Sigmoid colon (tissue), 7 donors: Measurements from ENCODE around the gene SEC14L5. TPM values are rescaled to one million over a fixed set of nuclear protein-coding genes. Genes with fewer than 3 reads are reported as not detected.

Experiments used
- DNase-seq: peaks from one replicate; pipeline ENCODE4 v3.0.0-alpha.2; 2019
- H3K27ac ChIP-seq, 4 donors: fragments of 200-600 bp; sonication (generic); one replicate each; pipeline ENCODE4 v1.5.1; 2016 to 2019; ENCODE audit warnings: mild to moderate bottlenecking in 1 of 4
- H3K27me3 ChIP-seq, 3 donors: fragments of 200-600 bp; sonication (generic); one replicate each; pipeline ENCODE4 v1.5.1; 2019; ENCODE audit warnings: mild to moderate bottlenecking in 1 of 3
- H3K36me3 ChIP-seq, 4 donors: fragments of 200-600 bp; sonication (generic); one replicate each; pipeline ENCODE4 v1.5.1; 2016 to 2019
- H3K4me1 ChIP-seq, 4 donors: fragments of 200-600 bp; sonication (generic); one replicate each; pipeline ENCODE4 v1.5.1; 2017 to 2019
- H3K4me3 ChIP-seq, 4 donors: fragments of 200-600 bp; sonication (generic); one replicate each; pipeline ENCODE4 v1.5.1; 2017 to 2019; ENCODE audit warnings: mild to moderate bottlenecking in 2 of 4, moderate library complexity in 1 of 4
- H3K9me3 ChIP-seq, 4 donors: fragments of 200-600 bp in 3 of 4; sonication (generic) in 3 of 4; one replicate each; pipeline versions ENCODE4 v1.5.1 to v1.6.1; 2013 to 2019
- CTCF ChIP-seq, 4 experiments: fragments of 450-650 bp in 3 of 4; fragments of 200-600 bp in 1 of 4; IDR thresholded peaks; one replicate each; pipeline ENCODE4 v1.5.1; 2016 to 2019; ENCODE audit warnings: antibody characterized with exemption in 4 of 4, mild to moderate bottlenecking in 3 of 4, moderate library complexity in 2 of 4
- EP300 ChIP-seq, 4 donors: sonication (generic); formaldehyde crosslinking; IDR thresholded peaks; one replicate each; pipeline ENCODE4 v1.6.1; 2017; ENCODE audit warnings: antibody characterized with exemption in 4 of 4
- POLR2A ChIP-seq, 2 donors: fragments of 450-650 bp; IDR thresholded peaks; one replicate each; pipeline ENCODE4 v1.6.1; 2016; ENCODE audit warnings: antibody characterized with exemption in 2 of 2, mild to moderate bottlenecking in 2 of 2, moderate library complexity in 2 of 2
- POLR2AphosphoS5 ChIP-seq, 4 donors: sonication (generic); formaldehyde crosslinking; IDR thresholded peaks; one replicate each; pipeline ENCODE4 v1.6.1; 2017; ENCODE audit warnings: antibody characterized with exemption in 4 of 4
- WGBS, 2 donors: extraction: QIAGEN DNeasy Blood & Tissue Kit; methylation state at CpG; one replicate each; pipeline ENCODE4 v1.1.7; 2013; 5-methylcytosine and 5-hydroxymethylcytosine counted together
- intact Hi-C: fragments of 100-400 bp; cut with DNase I; formaldehyde crosslinking; loops from one replicate; pipeline ENCODE4 v1.15.1; 2023
- polyA plus RNA-seq, 3 donors: library from polyadenylated mRNA; stranded (reverse); fragments of 200-250 nt; gene quantifications; one replicate each; pipeline ENCODE4 v1.2.3, GENCODE V29; 2013
- total RNA-seq, 4 donors: library from RNA; depleted of rRNA; stranded (reverse); fragments of >200 nt; gene quantifications; one replicate each; pipeline ENCODE4 v1.1.0, GENCODE V29; 2016
- donor health status: healthy with polysubstance abuse.
- donor health status: Bipolar disorder and iron deficiency.
- donor health status: healthy.

SEC14L5 gene
- total and polyA plus RNA-seq, 7 donors, result under 0.01 to 2.5 (median 0.46) TPM

DNA sequence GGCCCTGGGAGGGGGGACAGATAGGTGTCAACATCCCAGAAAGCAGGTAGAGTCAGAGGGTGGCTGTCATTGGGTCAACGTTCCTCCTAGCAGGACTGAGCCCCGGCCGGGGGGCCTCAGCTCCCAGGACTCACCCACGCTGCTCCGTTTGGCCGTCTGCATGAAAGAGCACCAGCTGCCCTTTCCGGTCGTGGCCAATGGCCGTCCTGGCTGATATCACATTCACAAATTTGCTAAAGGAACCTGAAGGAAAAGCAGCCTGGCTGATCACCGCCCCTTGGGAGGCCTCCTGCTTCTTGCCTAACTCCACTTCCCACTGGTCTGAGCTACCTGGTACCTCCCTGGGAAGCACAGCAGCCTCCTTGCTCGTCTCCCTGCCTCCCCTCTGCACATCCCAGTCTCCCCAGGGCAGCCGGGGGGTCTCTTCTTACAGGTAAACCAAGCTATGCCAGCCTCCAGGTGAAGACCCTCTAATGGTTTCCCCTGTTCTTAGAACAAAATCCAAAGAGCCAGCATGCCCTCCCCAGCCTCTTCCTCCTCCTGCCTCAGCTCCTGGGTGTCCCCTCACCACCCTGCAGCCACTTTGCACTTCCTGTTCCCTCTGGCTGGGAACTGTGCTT is 72.2 kb downstream of the SEC14L5 start:
- H3K27me3 ChIP-seq, result no peaks in the 10 kb centered on the region
- no peak overlapping the region for H3K4me3 ChIP-seq
- TF ChIP-seq POLR2A (IDR thresholded peaks at IDR 0.05) (no peak), EP300 (IDR thresholded peaks at IDR 0.05) (no peak), POLR2AphosphoS5 (IDR thresholded peaks at IDR 0.05) (no peak)
- peaks cover 0 to 26% (median 3%) of the 10 kb centered on the region in 4 donors for H3K36me3 ChIP-seq
- no peak overlapping the region for H3K27ac ChIP-seq
- 87 to 89% methylated on average over 12 of the region's 12 CpGs for WGBS, 2 donors
- no peak for DNase-seq
- H3K9me3 ChIP-seq, result no peaks in the 10 kb centered on the region
- H3K4me1 ChIP-seq, result peaks cover 0 to 21% (median 16%) of the 10 kb centered on the region in 4 donors
- intact Hi-C loops, result loop anchor here (5.0 kb wide), 2 partner anchors 42 to 183 kb away; partner anchors contain the start of genes ALG1, GLYR1 and UBN1

GRCh38 chr16:5031601-5032000 is 73.5 kb downstream of the SEC14L5 start:
- no peak for DNase-seq
- intact Hi-C loops, result loop anchor here (5.0 kb wide), 2 partner anchors 41 to 184 kb away; partner anchors contain the start of genes ALG1, GLYR1 and UBN1
- no peak overlapping the region for H3K27ac ChIP-seq
- no peak overlapping the region for H3K4me3 ChIP-seq
- no peaks in the 10 kb centered on the region for H3K9me3 ChIP-seq
- H3K36me3 ChIP-seq, result peaks cover 0 to 26% (median 3%) of the 10 kb centered on the region in 4 donors
- TF ChIP-seq POLR2A (IDR thresholded peaks at IDR 0.05) (no peak), POLR2AphosphoS5 (IDR thresholded peaks at IDR 0.05) (no peak), CTCF (IDR thresholded peaks at IDR 0.05) (no peak), EP300 (IDR thresholded peaks at IDR 0.05) (no peak)
- H3K27me3 ChIP-seq, result no peaks in the 10 kb centered on the region
- H3K4me1 ChIP-seq, result peaks cover 0 to 21% (median 16%) of the 10 kb centered on the region in 4 donors
- WGBS, 2 donors, result 88% methylated on average over 7 of the region's 7 CpGs

DNA sequence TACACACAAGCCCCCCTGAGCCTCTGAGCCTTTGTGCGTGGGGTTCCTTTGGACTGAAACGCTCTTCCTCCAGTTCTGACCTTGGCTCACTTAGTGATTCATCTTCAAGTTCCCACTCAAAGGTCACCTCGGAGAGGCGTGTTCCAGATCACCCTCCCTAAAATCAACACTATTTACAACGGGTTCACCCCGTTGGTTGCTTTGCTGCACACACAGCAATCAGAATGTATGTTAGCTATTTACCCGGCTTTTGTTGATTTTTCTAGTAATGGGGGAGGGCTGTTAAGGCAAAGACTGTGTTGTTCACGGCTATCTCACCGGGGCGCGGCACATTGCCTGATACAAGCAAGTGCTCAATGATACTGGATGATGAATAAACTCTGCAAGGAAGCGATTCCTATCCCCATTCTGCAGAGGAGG is 74.6 kb downstream of the SEC14L5 start:
- H3K4me3 ChIP-seq, result peak overlapping the region; percentile 79 to 95 (median 81)
- peaks cover 0 to 21% (median under 1%) of the 10 kb centered on the region in 4 donors for H3K36me3 ChIP-seq
- peak overlapping the region in 1 of 4 donors; percentile 65 for H3K27ac ChIP-seq
- peaks cover 0 to 21% (median 16%) of the 10 kb centered on the region in 4 donors for H3K4me1 ChIP-seq
- TF ChIP-seq CTCF (IDR thresholded peaks at IDR 0.05), result no peak
- TF ChIP-seq EP300 (IDR thresholded peaks at IDR 0.05), result no peak
- TF ChIP-seq POLR2AphosphoS5 (IDR thresholded peaks at IDR 0.05), result no peak
- TF ChIP-seq POLR2A (IDR thresholded peaks at IDR 0.05), result no peak
- no peaks in the 10 kb centered on the region for H3K27me3 ChIP-seq
- WGBS, 2 donors, result 7 to 41% methylated on average over 12 of the region's 12 CpGs
- intact Hi-C loops, result loop anchor here (5.0 kb wide), 2 partner anchors 40 to 185 kb away; partner anchors contain the start of genes ALG1, GLYR1 and UBN1
- H3K9me3 ChIP-seq, result no peaks in the 10 kb centered on the region
- DNase-seq, result no peak

DNA sequence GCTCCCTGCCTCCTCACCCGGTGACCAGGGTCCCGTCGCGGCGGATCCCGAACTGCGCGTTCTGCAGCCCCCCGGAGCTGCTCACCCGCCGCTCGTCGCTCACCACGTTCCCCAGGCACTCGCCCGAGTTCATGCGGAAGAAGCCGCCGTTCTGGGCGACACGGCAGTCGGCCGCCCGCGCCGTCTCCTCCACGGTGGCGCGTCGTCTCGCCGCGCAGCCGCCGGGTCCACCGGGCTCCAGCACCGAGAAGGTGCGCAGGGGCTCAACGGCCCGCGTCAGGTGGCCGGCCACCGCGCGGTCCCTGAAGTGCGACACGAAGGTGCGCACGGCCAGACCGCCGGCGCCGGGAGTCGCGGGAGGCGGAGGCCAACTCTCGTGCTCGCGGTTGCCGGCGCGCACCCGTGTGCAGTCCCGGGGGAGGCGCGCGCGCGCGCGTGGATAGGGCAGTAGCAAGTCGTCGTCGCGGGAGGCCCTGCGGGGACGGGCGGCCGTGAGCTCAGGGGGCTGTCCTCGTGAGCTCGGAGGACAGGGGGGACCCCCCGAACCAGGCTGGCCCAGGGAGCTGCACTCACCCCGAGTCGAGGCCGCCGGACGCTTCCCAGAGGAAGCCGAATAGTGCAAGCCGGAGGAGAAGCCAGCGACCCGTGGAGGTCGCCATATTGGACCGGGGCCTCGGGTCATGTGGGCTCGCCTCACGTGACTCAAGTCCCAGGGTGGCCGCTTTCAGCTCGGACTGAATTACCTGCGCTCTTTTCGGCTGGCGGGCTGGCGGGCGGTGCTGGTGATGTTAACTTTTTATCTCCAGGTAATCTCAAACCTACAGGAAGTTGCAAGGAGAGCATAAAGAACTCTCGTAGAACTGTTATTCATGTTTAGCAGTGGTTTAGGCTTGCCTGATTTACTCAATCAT is 75.4 kb downstream of the SEC14L5 start, which contains the start of gene NAGPA:
Gene NAGPA, minus strand, starts transcription at position 680 of the 911 bp plus-strand sequence. Its CDS starts 21 bp downstream, at position 659.
- no peaks in the 10 kb centered on the region for H3K9me3 ChIP-seq
- H3K4me3 ChIP-seq, result peak within 1 kb of the TSS; percentile 79 to 95 (median 81)
- peak within 1 kb of the TSS; percentile 64 to 75 (median 64) for H3K27ac ChIP-seq
- H3K27me3 ChIP-seq, result no peaks in the 10 kb centered on the region
- 0% methylated on average over 104 of the region's 104 CpGs for WGBS, 2 donors
- peaks cover 0 to 21% (median 16%) of the 10 kb centered on the region in 4 donors for H3K4me1 ChIP-seq
- intact Hi-C loops, result loop anchor here (5.0 kb wide), 2 partner anchors 39 to 186 kb away; partner anchors contain the start of genes ALG1, GLYR1 and UBN1
- H3K36me3 ChIP-seq, result peaks cover 0 to 15% (median 0%) of the 10 kb centered on the region in 4 donors
- peak; percentile 95 for DNase-seq
- TF ChIP-seq POLR2AphosphoS5 (IDR thresholded peaks at IDR 0.05) (peak; percentile 74 to 84 (median 78)), POLR2A (IDR thresholded peaks at IDR 0.05) (peak in 1 of 2 donors; percentile 23), CTCF (IDR thresholded peaks at IDR 0.05) (no peak)
